GM12892 (cell line): ENCODE measurements around the gene IPO7.
"Not testable (repeated sequence)": the region's sequence is repeated elsewhere in the genome, so short reads cannot be mapped to it uniquely, and the experiment has no call there.

Experiments used
- DNase-seq: peaks from one replicate; pipeline ENCODE4 v3.0.0; 2011; ENCODE audit not compliant: insufficient read length
- FAIRE-seq: peaks from 2 replicates; lab custom pipeline; 2011; peaks lifted over from hg19 to GRCh38; lab: Jason Lieb, UNC
- POLR2A ChIP-seq: IDR thresholded peaks from 2 replicates; pipeline ENCODE4 v1.6.1; 2011; ENCODE audit warnings: low read depth, low read length, control low read depth
- POLR2AphosphoS5 ChIP-seq: IDR thresholded peaks from 2 replicates; pipeline ENCODE4 v1.6.1; 2011; ENCODE audit warnings: low read depth, low read length, control low read depth
- TAF1 ChIP-seq: IDR thresholded peaks from 2 replicates; pipeline ENCODE4 v1.6.1; 2011; ENCODE audit warnings: low read depth, mild to moderate bottlenecking, control low read depth, low read length, borderline replicate concordance

Gene IPO7

GRCh38 chr11:9367551-9367950, 16.9 kb upstream of the IPO7 start:
- FAIRE-seq (no peak), DNase-seq (no peak)
- no peak for TF ChIP-seq POLR2A

GRCh38 chr11:9377036-9377435, 7.4 kb upstream of the IPO7 start:
- DNase-seq (no peak), FAIRE-seq (no peak)
- TF ChIP-seq POLR2A = no peak
- TF ChIP-seq TAF1 = no peak
- TF ChIP-seq POLR2AphosphoS5 = no peak

GRCh38 chr11:9379041-9379440, 5.4 kb upstream of the IPO7 start:
- DNase-seq = no peak
- FAIRE-seq = no peak
- no peak for TF ChIP-seq POLR2AphosphoS5
- TF ChIP-seq TAF1 = no peak
- no peak for TF ChIP-seq POLR2A

- no peak for DNase-seq
- FAIRE-seq = no peak
- no peak for TF ChIP-seq TAF1
These were observed 3.7 kb upstream of the IPO7 start for GRCh38 chr11:9380773-9381172.

GRCh38 chr11:9385327-9385899, 961 bp downstream of the IPO7 start:
- TF ChIP-seq TAF1 (no peak), POLR2AphosphoS5 (no peak), POLR2A (no peak)
- FAIRE-seq = peak; percentile 48
- peak; percentile 22 for DNase-seq

- no peak for FAIRE-seq
- no peak for TF ChIP-seq TAF1
- TF ChIP-seq POLR2A = no peak
- no peak for TF ChIP-seq POLR2AphosphoS5
- no peak for DNase-seq
These were observed 1.6 kb downstream of the IPO7 start for GRCh38 chr11:9386086-9386485.

GRCh38 chr11:9386901-9387300, 2.4 kb downstream of the IPO7 start:
- peak; percentile 5 for FAIRE-seq
- DNase-seq = no peak
- no peak for TF ChIP-seq POLR2A
- TF ChIP-seq TAF1 = no peak
- no peak for TF ChIP-seq POLR2AphosphoS5

GRCh38 chr11:9396310-9396709, 11.9 kb downstream of the IPO7 start:
- no peak for DNase-seq
- FAIRE-seq = peak; percentile 9
- no peak for TF ChIP-seq POLR2A
- TF ChIP-seq POLR2AphosphoS5 = no peak
- no peak for TF ChIP-seq TAF1

GRCh38 chr11:9396752-9397151, 12.3 kb downstream of the IPO7 start:
- FAIRE-seq (peak; percentile 87), DNase-seq (no peak)
- TF ChIP-seq POLR2AphosphoS5 = no peak
- no peak for TF ChIP-seq POLR2A
- no peak for TF ChIP-seq TAF1

- TF ChIP-seq POLR2A = no peak
- TF ChIP-seq POLR2AphosphoS5 = no peak
- TF ChIP-seq TAF1 = no peak
- DNase-seq = no peak
- peak; percentile 42 for FAIRE-seq
These were observed 13.6 kb downstream of the IPO7 start for GRCh38 chr11:9397746-9398680.

- FAIRE-seq = no peak
- TF ChIP-seq POLR2AphosphoS5 (no peak), POLR2A (no peak), TAF1 (no peak)
- no peak for DNase-seq
These were observed 15.0 kb downstream of the IPO7 start for GRCh38 chr11:9399466-9399865.

GRCh38 chr11:9401884-9402283, 17.4 kb downstream of the IPO7 start:
- not testable (repeated sequence) for FAIRE-seq, DNase-seq

- FAIRE-seq = peak; percentile 72
- DNase-seq = no peak
- no peak for TF ChIP-seq POLR2A
- TF ChIP-seq POLR2AphosphoS5 = no peak
- no peak for TF ChIP-seq TAF1
These were observed 44.3 kb downstream of the IPO7 start for GRCh38 chr11:9428706-9429105.
